CD14-positive monocyte (primary cell): Measurements from ENCODE around the gene WWOX. TPM values are rescaled to one million over a fixed set of nuclear protein-coding genes. Genes with fewer than 3 reads are reported as not detected.

Experiments
- DNase-seq, 3 donors: peaks; one replicate each; pipeline ENCODE4 v3.0.0-alpha.2; 2011 to 2022
- H2AFZ ChIP-seq: 2 replicates; pipeline ENCODE4 v1.6.0; 2012; ENCODE audit warnings: mild to moderate bottlenecking, low read depth, low read length, inconsistent platforms; ENCODE audit not compliant: insufficient read depth, poor library complexity, severe bottlenecking
- H3K27ac ChIP-seq, 2 donors: 1 replicate in 1 of 2; 2 replicates in 1 of 2; pipeline ENCODE4 v1.5.1; 2012 to 2013; ENCODE audit warnings: low read length in 2 of 2, control low read depth in 1 of 2, inconsistent platforms in 1 of 2, low read depth in 1 of 2, mild to moderate bottlenecking in 1 of 2
- H3K27me3 ChIP-seq, 2 donors: one replicate each; pipeline versions ENCODE4 v1.6.0 to v1.6.1; 2011 to 2013; ENCODE audit warnings: low read length in 2 of 2; ENCODE audit not compliant: control insufficient read depth in 2 of 2, insufficient read depth in 2 of 2
- H3K36me3 ChIP-seq, 2 donors: replicated peaks in 1 of 2; 1 replicate in 1 of 2; 2 replicates in 1 of 2; pipeline versions ENCODE4 v1.5.1 to v1.6.1; 2012 to 2013; ENCODE audit warnings: low read length in 2 of 2, control low read depth in 1 of 2, inconsistent platforms in 1 of 2, mild to moderate bottlenecking in 1 of 2; ENCODE audit not compliant: insufficient read depth in 2 of 2, control insufficient read depth in 1 of 2
- H3K4me1 ChIP-seq, 2 donors: 1 replicate in 1 of 2; 2 replicates in 1 of 2; pipeline versions ENCODE4 v1.5.1 to v1.6.1; 2012 to 2013; ENCODE audit warnings: low read length in 2 of 2, control low read depth in 1 of 2, inconsistent platforms in 1 of 2, mild to moderate bottlenecking in 1 of 2, moderate library complexity in 1 of 2; ENCODE audit not compliant: insufficient read depth in 2 of 2, control insufficient read depth in 1 of 2
- H3K4me2 ChIP-seq: replicated peaks from 2 replicates; pipeline ENCODE3; 2012; ENCODE audit warnings: low read length, moderate library complexity, mild to moderate bottlenecking; ENCODE audit not compliant: poor library complexity, severe bottlenecking; ENCODE audit errors: extremely low read depth
- H3K4me3 ChIP-seq, 3 experiments: fragments of 200-600 bp in 1 of 3; sonication (generic) in 1 of 3; replicated peaks in 1 of 3; 1 replicate in 2 of 3; 2 replicates in 1 of 3; pipeline ENCODE4 v1.5.1; 2011 to 2013; ENCODE audit warnings: low read length in 3 of 3, mild to moderate bottlenecking in 3 of 3, control low read depth in 2 of 3, low read depth in 2 of 3, inconsistent platforms in 1 of 3, moderate library complexity in 1 of 3
- H3K79me2 ChIP-seq: 2 replicates; pipeline ENCODE4 v1.6.0; 2012; ENCODE audit warnings: mild to moderate bottlenecking, control low read depth, inconsistent platforms, low read length, moderate library complexity; ENCODE audit not compliant: insufficient read depth
- H3K9ac ChIP-seq: 2 replicates; pipeline ENCODE4 v1.6.0; 2017; ENCODE audit warnings: low read length, mild to moderate bottlenecking; ENCODE audit not compliant: insufficient read depth, poor library complexity, severe bottlenecking
- H3K9me3 ChIP-seq, 2 donors: replicated peaks in 1 of 2; 1 replicate in 1 of 2; 2 replicates in 1 of 2; pipeline versions ENCODE4 v1.5.1 to v1.6.1; 2012 to 2013; ENCODE audit warnings: low read length in 2 of 2, control low read depth in 1 of 2; ENCODE audit not compliant: control insufficient read depth in 1 of 2, insufficient read depth in 1 of 2
- H4K20me1 ChIP-seq: 2 replicates; pipeline ENCODE4 v1.6.0; 2012; ENCODE audit warnings: mild to moderate bottlenecking, low read length, control low read depth, moderate library complexity; ENCODE audit not compliant: insufficient read depth
- H3K27ac Mint-ChIP-seq, 7 donors: one replicate each; pipeline ENCODE4 v1.8.0; 2020; ENCODE audit warnings: mild to moderate bottlenecking in 7 of 7, mixed read lengths in 7 of 7, moderate library complexity in 6 of 7, inconsistent platforms in 2 of 7
- H3K27me3 Mint-ChIP-seq, 3 donors: one replicate each; pipeline ENCODE4 v1.8.0; 2021 to 2022; ENCODE audit warnings: low read depth in 3 of 3, mild to moderate bottlenecking in 3 of 3, mixed read lengths in 3 of 3, moderate library complexity in 3 of 3, inconsistent platforms in 1 of 3
- H3K36me3 Mint-ChIP-seq, 2 donors: one replicate each; pipeline ENCODE4 v1.8.0; 2020; ENCODE audit warnings: mixed read lengths in 2 of 2, inconsistent platforms in 1 of 2, mild to moderate bottlenecking in 1 of 2
- H3K4me1 Mint-ChIP-seq: one replicate; pipeline ENCODE4 v1.8.0; 2020; ENCODE audit warnings: mild to moderate bottlenecking, mixed read lengths
- H3K4me3 Mint-ChIP-seq, 2 donors: one replicate each; pipeline ENCODE4 v1.8.0; 2020; ENCODE audit warnings: mild to moderate bottlenecking in 2 of 2, mixed read lengths in 2 of 2, moderate library complexity in 1 of 2
- H3K9me3 Mint-ChIP-seq, 7 donors: one replicate each; pipeline ENCODE4 v1.8.0; 2020 to 2022; ENCODE audit warnings: mixed read lengths in 7 of 7, mild to moderate bottlenecking in 6 of 7, moderate library complexity in 6 of 7, inconsistent platforms in 2 of 7
- WGBS: methylation state at CpG from one replicate; pipeline ENCODE4 v1.1.5; 2013; ENCODE audit warnings: missing lambda C conversion rate; ENCODE audit not compliant: insufficient coverage; 5-methylcytosine and 5-hydroxymethylcytosine counted together
- intact Hi-C, 2 donors: fragments of 100-400 bp; cut with micrococcal nuclease; formaldehyde crosslinking; loops; one replicate each; pipeline versions ENCODE4 v1.15.0 to v1.15.1; 2023
- polyA plus RNA-seq, 3 donors: library from polyadenylated mRNA; depleted of rRNA in 1 of 3; unstranded in 2 of 3; stranded (reverse) in 1 of 3; fragments of 300-500 nt in 2 of 3; fragments of >200 nt in 1 of 3; fragmentation: Illumina TruSeq in 2 of 3; gene quantifications; 1 replicate in 2 of 3; 2 replicates in 1 of 3; pipeline ENCODE4 v1.2.3, GENCODE V29; 2012 to 2021
- TF ChIP-seq, protein P1 (sequence below): fragments of 200-600 bp; IDR thresholded peaks from one replicate; pipeline ENCODE4 v1.8.0; 2022; ENCODE audit warnings: antibody characterized with exemption, mild to moderate bottlenecking

Gene WWOX
- polyA plus RNA-seq, 3 donors, result 4.0 to 7.0 (median 6.3) TPM

DNA sequence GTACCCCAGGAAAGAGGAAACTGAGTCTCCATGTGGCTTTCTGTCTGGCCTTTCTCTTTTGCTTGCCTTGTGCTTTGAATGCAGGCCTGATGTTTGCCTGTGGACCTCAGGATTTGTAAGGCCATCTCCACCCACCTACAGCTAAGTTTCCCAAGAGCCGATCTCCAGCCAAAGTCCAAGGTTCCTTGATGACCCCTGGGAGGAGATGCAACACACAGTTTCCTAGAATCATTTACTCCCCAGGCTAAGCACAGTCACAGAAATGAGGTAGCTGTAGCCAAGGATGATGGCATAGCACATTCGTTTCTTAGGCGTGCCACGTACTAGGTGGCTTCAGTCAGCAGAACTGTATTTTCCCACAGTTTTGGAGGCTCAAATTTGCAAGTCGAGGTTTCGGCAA, 905.6 kb downstream of the WWOX start:
- WGBS, result 100% methylated on average over 6 of the region's 6 CpGs
- H3K4me2 ChIP-seq, result no peak overlapping the region

DNA sequence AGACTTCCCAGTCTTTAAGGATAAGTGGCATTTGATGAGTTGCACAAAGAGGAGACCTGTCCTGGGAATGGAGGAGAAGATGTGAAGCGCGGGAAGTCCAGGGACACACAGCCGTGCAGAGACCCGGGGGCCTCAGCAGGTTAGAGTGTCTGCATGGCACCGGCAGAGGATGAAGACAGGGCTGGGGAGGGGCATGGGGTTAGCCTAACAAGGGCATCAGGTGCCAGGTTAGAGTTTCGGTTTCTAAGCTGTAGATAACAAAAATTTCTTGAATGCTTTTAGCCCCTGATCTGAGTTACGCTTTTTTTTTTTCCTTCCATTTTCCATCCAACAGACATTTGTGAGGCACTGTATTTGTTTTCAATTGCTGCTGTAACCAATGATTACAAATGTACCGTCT, 906.8 kb downstream of the WWOX start:
- Histone ChIP-seq H3K27me3 (no peaks in the 10 kb centered on the region), H3K9me3 (no peaks in the 10 kb centered on the region), H2AFZ (no peak overlapping the region), H3K4me3 (no peak overlapping the region), H4K20me1 (no peaks in the 10 kb centered on the region), H3K79me2 (no peaks in the 10 kb centered on the region), H3K36me3 (no peaks in the 10 kb centered on the region), H3K4me1 (no peaks in the 10 kb centered on the region), H3K27ac (no peak overlapping the region), H3K9ac (no peak overlapping the region), H3K4me2 (no peak overlapping the region)
- no peak for DNase-seq
- peaks cover 5% of the 10 kb centered on the region for H3K4me1 Mint-ChIP-seq
- peak overlapping the region in 1 of 7 donors; percentile 52 for H3K27ac Mint-ChIP-seq
- TF ChIP-seq, protein P1, sequence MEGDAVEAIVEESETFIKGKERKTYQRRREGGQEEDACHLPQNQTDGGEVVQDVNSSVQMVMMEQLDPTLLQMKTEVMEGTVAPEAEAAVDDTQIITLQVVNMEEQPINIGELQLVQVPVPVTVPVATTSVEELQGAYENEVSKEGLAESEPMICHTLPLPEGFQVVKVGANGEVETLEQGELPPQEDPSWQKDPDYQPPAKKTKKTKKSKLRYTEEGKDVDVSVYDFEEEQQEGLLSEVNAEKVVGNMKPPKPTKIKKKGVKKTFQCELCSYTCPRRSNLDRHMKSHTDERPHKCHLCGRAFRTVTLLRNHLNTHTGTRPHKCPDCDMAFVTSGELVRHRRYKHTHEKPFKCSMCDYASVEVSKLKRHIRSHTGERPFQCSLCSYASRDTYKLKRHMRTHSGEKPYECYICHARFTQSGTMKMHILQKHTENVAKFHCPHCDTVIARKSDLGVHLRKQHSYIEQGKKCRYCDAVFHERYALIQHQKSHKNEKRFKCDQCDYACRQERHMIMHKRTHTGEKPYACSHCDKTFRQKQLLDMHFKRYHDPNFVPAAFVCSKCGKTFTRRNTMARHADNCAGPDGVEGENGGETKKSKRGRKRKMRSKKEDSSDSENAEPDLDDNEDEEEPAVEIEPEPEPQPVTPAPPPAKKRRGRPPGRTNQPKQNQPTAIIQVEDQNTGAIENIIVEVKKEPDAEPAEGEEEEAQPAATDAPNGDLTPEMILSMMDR, result no peak
- no peak overlapping the region for H3K4me3 Mint-ChIP-seq
- intact Hi-C loops, result no loop called here
- H3K9me3 Mint-ChIP-seq, result peaks cover 3 to 9% (median 6%) of the 10 kb centered on the region in 7 donors
- H3K36me3 Mint-ChIP-seq, result no peaks in the 10 kb centered on the region
- peaks cover 0 to 6% (median 2%) of the 10 kb centered on the region in 3 donors for H3K27me3 Mint-ChIP-seq
- 95% methylated on average over 6 of the region's 8 CpGs for WGBS

More for the DNA sequence above, 905.6 kb downstream of the WWOX start:
- Mint-ChIP-seq H3K4me3 (no peak overlapping the region), H3K36me3 (no peaks in the 10 kb centered on the region), H3K9me3 (peaks cover 3 to 9% (median 6%) of the 10 kb centered on the region in 7 donors), H3K27ac (no peak overlapping the region), H3K4me1 (peaks cover 5% of the 10 kb centered on the region), H3K27me3 (peaks cover 0 to 7% (median 5%) of the 10 kb centered on the region in 3 donors)
- H3K9ac ChIP-seq, result no peak overlapping the region
- intact Hi-C loops, result no loop called here
- H3K27ac ChIP-seq, result no peak overlapping the region
- H3K79me2 ChIP-seq, result no peaks in the 10 kb centered on the region
- H3K4me1 ChIP-seq, result no peaks in the 10 kb centered on the region
- H3K9me3 ChIP-seq, result no peaks in the 10 kb centered on the region
- no peak for DNase-seq
- H3K36me3 ChIP-seq, result no peaks in the 10 kb centered on the region
- no peaks in the 10 kb centered on the region for H4K20me1 ChIP-seq
- no peaks in the 10 kb centered on the region for H3K27me3 ChIP-seq
- TF ChIP-seq, protein P1, result no peak
- H3K4me3 ChIP-seq, result no peak overlapping the region
- no peak overlapping the region for H2AFZ ChIP-seq
